ENCODE data around the gene TRAPPC13. TPM values are rescaled to one million over a fixed set of nuclear protein-coding genes. Genes with fewer than 3 reads are reported as not detected.
"Not testable (repeated sequence)": the region's sequence is repeated elsewhere in the genome, so short reads cannot be mapped to it uniquely, and the experiment has no call there.

TRAPPC13 gene
- 14.2 and 19.0 TPM in 2 replicates for total RNA-seq (2012; rRNA removed)

DNA sequence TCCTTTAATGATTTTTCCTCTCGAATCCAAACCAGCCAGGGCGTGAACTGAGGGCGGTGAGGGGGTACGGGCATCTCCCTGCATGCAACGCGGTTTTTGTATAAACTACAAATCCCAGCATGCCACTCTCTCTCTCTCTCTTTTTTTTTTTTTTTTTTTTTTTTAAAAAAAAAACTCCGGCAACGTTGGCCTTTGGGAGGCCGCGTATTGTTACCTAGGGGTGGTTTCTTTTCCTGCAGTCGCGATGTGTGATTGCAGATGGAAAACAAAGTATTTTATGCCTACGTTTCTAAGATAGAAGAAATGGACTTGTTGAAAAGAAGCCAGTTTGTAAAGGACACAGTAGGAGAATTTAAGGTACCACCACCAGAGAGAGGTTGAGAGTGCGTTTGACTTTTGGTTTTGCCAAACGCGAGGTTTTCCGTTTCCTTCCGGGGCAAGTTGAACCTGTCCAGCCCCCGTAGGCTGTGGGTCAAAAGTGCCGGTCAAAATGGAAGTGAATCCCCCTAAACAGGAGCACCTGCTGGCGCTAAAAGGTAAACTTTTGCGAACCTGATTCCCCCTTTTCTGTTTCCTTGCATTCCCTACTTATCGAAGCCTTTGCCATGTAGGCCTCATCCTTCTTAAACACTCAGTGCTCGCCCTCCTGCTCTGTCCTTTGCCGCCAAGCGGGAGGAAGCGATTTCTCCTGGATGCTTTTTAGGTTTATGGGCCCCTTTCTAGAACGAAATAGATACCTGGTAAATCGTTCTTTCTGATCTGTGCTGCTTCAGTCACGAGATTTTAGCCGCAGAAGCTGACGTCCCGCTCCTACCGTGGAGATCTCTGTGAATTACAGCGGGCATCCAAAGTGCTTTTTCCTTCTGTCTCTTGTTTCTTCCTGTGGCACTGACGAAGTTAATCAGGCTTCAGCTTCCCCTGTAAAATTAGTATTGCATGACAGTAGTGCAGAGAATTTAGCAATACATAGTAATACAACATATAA is at the start of gene TRAPPC13, which contains the start of gene SHLD3:
Gene TRAPPC13 (plus strand): TSS at position 457 of the 985 bp plus-strand sequence. CDS start 34 bp downstream, at position 491.
Gene SHLD3 (plus strand): TSS at position 457 of the 985 bp plus-strand sequence. CDS start 4,561 bp downstream, outside the sequence.
- Histone ChIP-seq H3K9ac (ENCODE audit: low read depth, low read length) (peak within 1 kb of the TSS; percentile 86), H3K9me3 (replicated peaks; ENCODE audit: low read length) (no peaks in the 10 kb centered on the region), H3K27me3 (ENCODE audit: control insufficient read depth, insufficient read depth, low read length) (no peaks in the 10 kb centered on the region), H3K4me2 (ENCODE audit: low read length) (peak within 1 kb of the TSS; percentile 82), H3K36me3 (ENCODE audit: insufficient read depth, low read length) (peaks cover 6% of the 10 kb centered on the region), H3K4me1 (ENCODE audit: control insufficient read depth, insufficient read depth, low read length) (peaks cover 18% of the 10 kb centered on the region), H3K4me3 (ENCODE audit: low read length) (peak within 1 kb of the TSS; percentile 89)

DNA sequence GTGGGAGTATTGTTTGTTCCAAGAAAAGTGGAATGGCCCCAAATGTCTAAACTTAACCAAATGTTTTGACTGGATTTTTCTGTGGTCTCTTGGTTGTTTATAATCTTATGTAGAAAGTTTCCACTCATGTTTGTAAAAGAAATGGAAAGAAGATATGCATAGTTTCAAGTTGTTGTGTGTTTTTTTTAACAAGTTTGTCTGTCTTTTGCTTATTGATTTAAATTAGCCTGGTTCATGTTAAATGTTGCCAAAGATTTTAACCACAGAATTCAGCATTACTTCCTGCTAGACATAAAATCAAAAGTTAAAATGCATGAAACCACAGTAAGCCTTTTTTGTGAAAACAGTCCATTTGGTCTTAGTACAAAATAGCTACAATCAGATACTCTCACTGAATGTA is 47.7 kb upstream of the TRAPPC13 start:
- H3K4me3 ChIP-seq (ENCODE audit: low read length), result no peak overlapping the region
- H3K4me1 ChIP-seq (ENCODE audit: control insufficient read depth, insufficient read depth, low read length), result no peaks in the 10 kb centered on the region
- peaks cover 47% of the 10 kb centered on the region for H3K36me3 ChIP-seq (ENCODE audit: insufficient read depth, low read length)
- no peak overlapping the region for H3K9ac ChIP-seq (ENCODE audit: low read depth, low read length)
- no peaks in the 10 kb centered on the region for H3K9me3 ChIP-seq (replicated peaks; ENCODE audit: low read length)
- H3K27me3 ChIP-seq (ENCODE audit: control insufficient read depth, insufficient read depth, low read length), result no peaks in the 10 kb centered on the region
- H3K4me2 ChIP-seq (ENCODE audit: low read length), result no peak overlapping the region

DNA sequence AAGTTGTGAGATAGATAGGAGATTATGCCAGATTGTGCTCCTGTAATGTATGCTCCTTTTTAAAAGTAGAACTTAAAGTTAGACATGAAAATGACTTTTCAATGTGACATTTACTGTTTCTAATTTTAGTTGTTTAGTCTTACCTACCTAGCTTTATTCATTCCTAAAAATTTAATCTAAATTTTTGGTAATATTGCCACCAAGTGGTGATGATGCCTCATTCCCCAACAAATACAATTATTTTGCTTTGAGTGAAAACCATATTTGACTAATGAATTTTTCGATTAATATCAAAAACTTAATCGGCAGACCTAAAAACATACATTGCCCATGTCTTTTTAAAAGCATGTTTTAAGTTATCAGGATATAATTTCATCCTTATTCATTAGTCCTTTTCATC is 36.1 kb upstream of the TRAPPC13 start:
- H3K36me3 ChIP-seq (ENCODE audit: insufficient read depth, low read length), result peaks cover 64% of the 10 kb centered on the region
- H3K9ac ChIP-seq (ENCODE audit: low read depth, low read length), result no peak overlapping the region
- H3K4me1 ChIP-seq (ENCODE audit: control insufficient read depth, insufficient read depth, low read length), result peaks cover 8% of the 10 kb centered on the region
- H3K4me3 ChIP-seq (ENCODE audit: low read length), result no peak overlapping the region
- no peaks in the 10 kb centered on the region for H3K27me3 ChIP-seq (ENCODE audit: control insufficient read depth, insufficient read depth, low read length)
- no peaks in the 10 kb centered on the region for H3K9me3 ChIP-seq (replicated peaks; ENCODE audit: low read length)
- no peak overlapping the region for H3K4me2 ChIP-seq (ENCODE audit: low read length)

DNA sequence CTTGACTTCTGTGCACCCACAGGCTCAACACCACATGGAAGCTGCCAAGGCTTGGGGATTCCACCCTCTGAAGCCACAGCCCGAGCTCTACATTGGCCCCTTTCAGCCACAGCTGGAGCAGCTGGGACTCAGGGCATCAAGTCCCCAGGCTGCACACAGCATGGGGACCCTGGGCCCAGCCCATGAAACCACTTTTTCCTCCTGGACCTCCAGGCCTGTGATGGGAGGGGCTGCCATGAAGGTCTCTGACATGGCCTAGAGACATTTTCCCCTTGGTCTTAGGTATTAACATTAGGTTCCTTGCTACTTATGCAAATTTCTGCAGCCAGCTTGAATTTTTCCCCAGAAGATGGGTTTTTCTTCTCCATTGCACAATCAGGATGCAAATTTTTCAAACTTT is 23.1 kb upstream of the TRAPPC13 start:
- not testable (repeated sequence) for H3K9ac ChIP-seq (ENCODE audit: low read depth, low read length); H3K27me3 ChIP-seq (ENCODE audit: control insufficient read depth, insufficient read depth, low read length); H3K4me1 ChIP-seq (ENCODE audit: control insufficient read depth, insufficient read depth, low read length); H3K4me2 ChIP-seq (ENCODE audit: low read length); H3K4me3 ChIP-seq (ENCODE audit: low read length); H3K9me3 ChIP-seq (replicated peaks; ENCODE audit: low read length)
- peaks cover 63% of the 10 kb centered on the region for H3K36me3 ChIP-seq (ENCODE audit: insufficient read depth, low read length)

DNA sequence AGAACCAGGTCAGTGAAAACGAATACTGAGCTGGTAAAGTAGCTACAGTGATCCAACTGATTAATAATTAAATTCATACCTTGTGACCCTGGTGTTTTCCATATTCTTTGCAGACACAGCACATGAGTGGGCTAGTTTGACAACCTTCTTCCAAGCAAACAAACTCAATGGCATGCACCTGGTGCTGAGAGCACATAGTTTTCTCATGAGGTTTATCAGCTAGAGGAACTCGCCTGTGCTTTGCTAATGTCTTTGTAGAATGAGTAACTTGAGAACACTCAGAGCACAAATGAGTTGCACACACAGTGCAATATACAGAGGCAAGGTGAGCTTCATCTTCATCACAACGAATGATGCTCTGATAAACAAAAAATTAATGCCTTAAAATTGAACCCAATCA is 13.3 kb upstream of the TRAPPC13 start:
- H3K9me3 ChIP-seq (replicated peaks; ENCODE audit: low read length), result no peaks in the 10 kb centered on the region
- peaks cover 64% of the 10 kb centered on the region for H3K36me3 ChIP-seq (ENCODE audit: insufficient read depth, low read length)
- H3K4me3 ChIP-seq (ENCODE audit: low read length), result no peak overlapping the region
- H3K27me3 ChIP-seq (ENCODE audit: control insufficient read depth, insufficient read depth, low read length), result no peaks in the 10 kb centered on the region
- no peak overlapping the region for H3K9ac ChIP-seq (ENCODE audit: low read depth, low read length)
- H3K4me2 ChIP-seq (ENCODE audit: low read length), result no peak overlapping the region
- H3K4me1 ChIP-seq (ENCODE audit: control insufficient read depth, insufficient read depth, low read length), result no peaks in the 10 kb centered on the region

DNA sequence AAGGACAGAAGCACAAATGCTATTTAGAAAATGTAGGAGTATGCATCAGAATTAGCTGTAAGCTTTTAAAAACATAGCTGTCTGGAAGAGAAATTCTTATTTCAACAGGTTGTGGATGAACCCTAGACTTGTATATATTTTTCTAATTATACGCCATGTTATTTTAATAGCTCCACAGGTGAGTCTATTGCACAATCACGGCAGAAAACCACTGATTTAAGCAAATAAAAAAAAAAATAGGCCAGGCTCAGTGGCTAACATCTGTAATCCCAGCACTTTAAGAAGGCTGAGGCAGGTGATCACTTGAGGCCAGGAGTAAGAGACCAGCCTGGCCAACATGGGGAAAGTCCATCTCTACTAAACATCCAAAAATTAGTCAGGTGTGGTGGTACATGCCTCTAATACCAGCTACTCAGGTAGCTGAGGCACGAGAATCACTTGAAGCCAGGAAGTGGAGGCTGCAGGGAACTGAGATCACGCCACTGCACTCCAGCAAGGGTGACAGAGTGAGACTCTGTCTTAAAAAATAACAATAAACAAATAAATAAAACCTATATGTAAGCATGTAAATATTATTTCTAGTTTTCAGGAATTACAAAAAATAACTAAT is 12.4 kb upstream of the TRAPPC13 start:
- no peaks in the 10 kb centered on the region for H3K4me1 ChIP-seq (ENCODE audit: control insufficient read depth, insufficient read depth, low read length)
- H3K9ac ChIP-seq (ENCODE audit: low read depth, low read length), result no peak overlapping the region
- no peak overlapping the region for H3K4me3 ChIP-seq (ENCODE audit: low read length)
- H3K4me2 ChIP-seq (ENCODE audit: low read length), result no peak overlapping the region
- H3K36me3 ChIP-seq (ENCODE audit: insufficient read depth, low read length), result peaks cover 61% of the 10 kb centered on the region
- H3K27me3 ChIP-seq (ENCODE audit: control insufficient read depth, insufficient read depth, low read length), result no peaks in the 10 kb centered on the region
- no peaks in the 10 kb centered on the region for H3K9me3 ChIP-seq (replicated peaks; ENCODE audit: low read length)

DNA sequence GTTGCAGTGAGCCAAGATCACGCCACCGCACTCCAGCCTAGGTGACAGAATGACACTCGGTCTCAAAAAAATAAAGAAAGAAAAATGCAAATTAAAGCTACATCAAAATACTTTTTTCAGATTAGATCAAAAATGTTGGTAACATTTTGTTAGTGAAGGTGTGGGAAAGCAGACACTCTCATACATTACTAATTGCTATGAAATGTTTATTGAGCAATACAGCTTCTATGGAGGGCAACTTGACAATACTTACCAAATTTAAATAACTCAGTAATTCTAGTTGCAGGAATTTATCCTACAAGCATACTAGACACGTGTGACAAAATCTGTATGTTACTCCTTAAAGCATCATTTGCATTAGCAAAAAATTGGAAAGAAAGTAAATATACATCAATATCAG is 4.8 kb upstream of the TRAPPC13 start:
- Histone ChIP-seq H3K9me3 (replicated peaks; ENCODE audit: low read length) (no peaks in the 10 kb centered on the region), H3K9ac (ENCODE audit: low read depth, low read length) (no peak overlapping the region), H3K4me2 (ENCODE audit: low read length) (no peak overlapping the region), H3K4me3 (ENCODE audit: low read length) (no peak overlapping the region), H3K27me3 (ENCODE audit: control insufficient read depth, insufficient read depth, low read length) (no peaks in the 10 kb centered on the region), H3K4me1 (ENCODE audit: control insufficient read depth, insufficient read depth, low read length) (peaks cover 12% of the 10 kb centered on the region), H3K36me3 (ENCODE audit: insufficient read depth, low read length) (peaks cover 8% of the 10 kb centered on the region)

GRCh38 chr5:65621961-65622360 is 2.9 kb upstream of the TRAPPC13 start:
- H3K4me2 ChIP-seq (ENCODE audit: low read length); H3K9ac ChIP-seq (ENCODE audit: low read depth, low read length); H3K4me3 ChIP-seq (ENCODE audit: low read length); H3K9me3 ChIP-seq (replicated peaks; ENCODE audit: low read length); H3K27me3 ChIP-seq (ENCODE audit: control insufficient read depth, insufficient read depth, low read length); H3K36me3 ChIP-seq (ENCODE audit: insufficient read depth, low read length): not testable (repeated sequence)
- peaks cover 18% of the 10 kb centered on the region for H3K4me1 ChIP-seq (ENCODE audit: control insufficient read depth, insufficient read depth, low read length)

- Histone ChIP-seq H3K9me3 (replicated peaks; ENCODE audit: low read length) (no peaks in the 10 kb centered on the region), H3K4me1 (ENCODE audit: control insufficient read depth, insufficient read depth, low read length) (peaks cover 18% of the 10 kb centered on the region), H3K4me3 (ENCODE audit: low read length) (peak overlapping the region; percentile 89), H3K27me3 (ENCODE audit: control insufficient read depth, insufficient read depth, low read length) (no peaks in the 10 kb centered on the region), H3K9ac (ENCODE audit: low read depth, low read length) (peak overlapping the region; percentile 86), H3K4me2 (ENCODE audit: low read length) (peak overlapping the region; percentile 82), H3K36me3 (ENCODE audit: insufficient read depth, low read length) (no peaks in the 10 kb centered on the region)
These were observed 1.3 kb upstream of the TRAPPC13 start for GRCh38 chr5:65623482-65623881.

- H3K4me1 ChIP-seq (ENCODE audit: control insufficient read depth, insufficient read depth, low read length), result peaks cover 18% of the 10 kb centered on the region
- H3K4me2 ChIP-seq (ENCODE audit: low read length), result peak within 1 kb of the TSS; percentile 82
- H3K27me3 ChIP-seq (ENCODE audit: control insufficient read depth, insufficient read depth, low read length), result no peaks in the 10 kb centered on the region
- peak within 1 kb of the TSS; percentile 89 for H3K4me3 ChIP-seq (ENCODE audit: low read length)
- H3K9ac ChIP-seq (ENCODE audit: low read depth, low read length), result peak within 1 kb of the TSS; percentile 86
- no peaks in the 10 kb centered on the region for H3K9me3 ChIP-seq (replicated peaks; ENCODE audit: low read length)
- no peaks in the 10 kb centered on the region for H3K36me3 ChIP-seq (ENCODE audit: insufficient read depth, low read length)
These were observed 729 bp upstream of the TRAPPC13 start, which contains the start of gene TRIM23 for GRCh38 chr5:65624025-65624570. TRIM23 (minus strand) TSS chr5:65624333; CDS start chr5:65624274, 59 bp downstream.

GRCh38 chr5:65625743-65626142 is 916 bp downstream of the TRAPPC13 start:
- peak overlapping the region; percentile 89 for H3K4me3 ChIP-seq (ENCODE audit: low read length)
- H3K36me3 ChIP-seq (ENCODE audit: insufficient read depth, low read length), result peaks cover 8% of the 10 kb centered on the region
- H3K27me3 ChIP-seq (ENCODE audit: control insufficient read depth, insufficient read depth, low read length), result no peaks in the 10 kb centered on the region
- peak overlapping the region; percentile 86 for H3K9ac ChIP-seq (ENCODE audit: low read depth, low read length)
- peaks cover 18% of the 10 kb centered on the region for H3K4me1 ChIP-seq (ENCODE audit: control insufficient read depth, insufficient read depth, low read length)
- H3K9me3 ChIP-seq (replicated peaks; ENCODE audit: low read length), result no peaks in the 10 kb centered on the region
- peak overlapping the region; percentile 82 for H3K4me2 ChIP-seq (ENCODE audit: low read length)

All from skeletal muscle satellite cell (primary cell).